ENCODE measurements around the gene SYT11. TPM values are rescaled to one million over a fixed set of nuclear protein-coding genes. Genes with fewer than 3 reads are reported as not detected.

The SYT11 gene
- total RNA-seq, 1 donor from 2014 or later, result 9.6 TPM

GRCh38 chr1:155858800-155859233, 550 bp upstream of the SYT11 start:
- Histone ChIP-seq H3K4me1 (peaks cover 45% of the 10 kb centered on the region), H3K4me3 (peak overlapping the region; percentile 55), H3K36me3 (peaks cover 16% of the 10 kb centered on the region), H3K9me3 (no peaks in the 10 kb centered on the region), H3K27ac (peak overlapping the region; percentile 78), H3K27me3 (ENCODE audit: low read depth) (no peaks in the 10 kb centered on the region)
- peak in 1 of 2 donors; percentile 1 for ATAC-seq
- no peak for TF ChIP-seq CTCF (IDR thresholded peaks at IDR 0.05)
- DNase-seq, result no peak
- intact Hi-C loops (cut with DNase I), result no loop called here

GRCh38 chr1:155859881-155860871, 809 bp downstream of the SYT11 start:
- TF ChIP-seq CTCF (IDR thresholded peaks at IDR 0.05), result no peak
- H3K27ac ChIP-seq, result peak overlapping the region; percentile 78
- DNase-seq, result peak; percentile 66
- peaks cover 4% of the 10 kb centered on the region for H3K36me3 ChIP-seq
- peak; percentile 17 to 36 for ATAC-seq
- no peaks in the 10 kb centered on the region for H3K9me3 ChIP-seq
- intact Hi-C loops (cut with DNase I), result no loop called here
- H3K27me3 ChIP-seq (ENCODE audit: low read depth), result no peaks in the 10 kb centered on the region
- H3K4me3 ChIP-seq, result peak overlapping the region; percentile 55
- peaks cover 45% of the 10 kb centered on the region for H3K4me1 ChIP-seq

- no peak for DNase-seq
- H3K27me3 ChIP-seq (ENCODE audit: low read depth), result no peaks in the 10 kb centered on the region
- peak overlapping the region; percentile 55 for H3K4me3 ChIP-seq
- no peak for ATAC-seq
- intact Hi-C loops (cut with DNase I), result no loop called here
- H3K9me3 ChIP-seq, result no peaks in the 10 kb centered on the region
- peaks cover 43% of the 10 kb centered on the region for H3K4me1 ChIP-seq
- H3K27ac ChIP-seq, result peak overlapping the region; percentile 78
- TF ChIP-seq CTCF (IDR thresholded peaks at IDR 0.05), result no peak
- no peaks in the 10 kb centered on the region for H3K36me3 ChIP-seq
Observed at GRCh38 chr1:155860970-155861510, 1.7 kb downstream of the SYT11 start.

GRCh38 chr1:155861896-155862295, 2.5 kb downstream of the SYT11 start:
- H3K27ac ChIP-seq, result no peak overlapping the region
- no peaks in the 10 kb centered on the region for H3K27me3 ChIP-seq (ENCODE audit: low read depth)
- intact Hi-C loops (cut with DNase I), result no loop called here
- no peaks in the 10 kb centered on the region for H3K9me3 ChIP-seq
- H3K4me1 ChIP-seq, result peaks cover 37% of the 10 kb centered on the region
- ATAC-seq (no peak), DNase-seq (no peak)
- H3K36me3 ChIP-seq, result no peaks in the 10 kb centered on the region
- no peak for TF ChIP-seq CTCF (IDR thresholded peaks at IDR 0.05)
- H3K4me3 ChIP-seq, result no peak overlapping the region

- intact Hi-C loops (cut with DNase I), result no loop called here
- no peak for TF ChIP-seq CTCF (IDR thresholded peaks at IDR 0.05)
- Histone ChIP-seq H3K4me3 (no peak overlapping the region), H3K36me3 (no peaks in the 10 kb centered on the region), H3K4me1 (peaks cover 18% of the 10 kb centered on the region), H3K9me3 (no peaks in the 10 kb centered on the region), H3K27me3 (ENCODE audit: low read depth) (no peaks in the 10 kb centered on the region), H3K27ac (no peak overlapping the region)
- ATAC-seq (no peak), DNase-seq (no peak)
Observed at GRCh38 chr1:155864393-155864792, 5.0 kb downstream of the SYT11 start.
